ENCODE results near the gene SPANXN2.
A peak's percentile ranks its signal among the peaks of the same experiment; 100 is the strongest.

SPANXN2 gene

GRCh38 chrX:143701460-143701859, 19.1 kb downstream of the SPANXN2 start:
- no peak for TF ChIP-seq CTCF (IDR thresholded peaks at IDR 0.05; ENCODE audit: control insufficient read depth, insufficient read depth, low read depth, low read length, missing control alignments)
- DNase-seq (ENCODE audit: low read depth): no peak
- H3K4me3 ChIP-seq (ENCODE audit: control insufficient read depth, low read depth, low read length): no peak overlapping the region

- no peak for DNase-seq (ENCODE audit: low read depth)
- TF ChIP-seq CTCF (IDR thresholded peaks at IDR 0.05; ENCODE audit: control insufficient read depth, insufficient read depth, low read depth, low read length, missing control alignments): no peak
Observed at GRCh38 chrX:143694885-143695284, 25.7 kb downstream of the SPANXN2 start.

GRCh38 chrX:143683486-143683885, 37.1 kb downstream of the SPANXN2 start:
- H3K4me3 ChIP-seq (ENCODE audit: control insufficient read depth, low read depth, low read length): no peak overlapping the region
- no peak for TF ChIP-seq CTCF (IDR thresholded peaks at IDR 0.05; ENCODE audit: control insufficient read depth, insufficient read depth, low read depth, low read length, missing control alignments)
- no peak for DNase-seq (ENCODE audit: low read depth)

More at GRCh38 chrX:143694885-143695284, 25.7 kb downstream of the SPANXN2 start:
- H3K4me3 ChIP-seq (ENCODE audit: control insufficient read depth, low read depth, low read length): no peak overlapping the region

GRCh38 chrX:143674926-143675325, 45.6 kb downstream of the SPANXN2 start:
- H3K4me3 ChIP-seq (ENCODE audit: control insufficient read depth, low read depth, low read length): no peak overlapping the region
- no peak for TF ChIP-seq CTCF (IDR thresholded peaks at IDR 0.05; ENCODE audit: control insufficient read depth, insufficient read depth, low read depth, low read length, missing control alignments)
- DNase-seq (ENCODE audit: low read depth): no peak

GRCh38 chrX:143669395-143669794, 51.2 kb downstream of the SPANXN2 start:
- peak; percentile 9 for TF ChIP-seq CTCF (IDR thresholded peaks at IDR 0.05; ENCODE audit: control insufficient read depth, insufficient read depth, low read depth, low read length, missing control alignments)
- H3K4me3 ChIP-seq (ENCODE audit: control insufficient read depth, low read depth, low read length): no peak overlapping the region
- DNase-seq (ENCODE audit: low read depth): no peak

- TF ChIP-seq CTCF (IDR thresholded peaks at IDR 0.05; ENCODE audit: control insufficient read depth, insufficient read depth, low read depth, low read length, missing control alignments): peak; percentile 56
- H3K4me3 ChIP-seq (ENCODE audit: control insufficient read depth, low read depth, low read length): no peak overlapping the region
- DNase-seq (ENCODE audit: low read depth): no peak
Observed at GRCh38 chrX:143664302-143664701, 56.2 kb downstream of the SPANXN2 start.

GRCh38 chrX:143663755-143664154, 56.8 kb downstream of the SPANXN2 start:
- DNase-seq (ENCODE audit: low read depth): no peak
- H3K4me3 ChIP-seq (ENCODE audit: control insufficient read depth, low read depth, low read length): no peak overlapping the region
- no peak for TF ChIP-seq CTCF (IDR thresholded peaks at IDR 0.05; ENCODE audit: control insufficient read depth, insufficient read depth, low read depth, low read length, missing control alignments)
